B cell (primary cell): ENCODE measurements around the gene MYLK4.

Experiments used
- CTCF ChIP-seq: fragments of 200-600 bp; IDR thresholded peaks from one replicate; pipeline ENCODE4 v1.8.0; 2022; ENCODE audit warnings: antibody characterized with exemption, mild to moderate bottlenecking
- EZH2 ChIP-seq: IDR thresholded peaks from 2 replicates; pipeline ENCODE4 v1.6.1; 2012; ENCODE audit warnings: borderline replicate concordance, low read depth, mild to moderate bottlenecking, moderate library complexity, low read length; ENCODE audit not compliant: insufficient read depth, poor library complexity, severe bottlenecking

GRCh38 chr6:2795162-2795561 is 44.4 kb upstream of the MYLK4 start:
- TF ChIP-seq CTCF, result no peak
- TF ChIP-seq EZH2, result no peak
